Adrenal gland (tissue), 5 donors: ENCODE measurements around the gene IL11RA.

Experiments
- CTCF ChIP-seq, 6 experiments: fragments of 450-650 bp in 4 of 6; fragments of 200-600 bp in 2 of 6; sonication (generic) in 1 of 6; IDR thresholded peaks; 1 replicate in 5 of 6; 2 replicates in 1 of 6; pipeline versions ENCODE4 v1.5.1 to v1.8.0; 2016 to 2021; ENCODE audit warnings: antibody characterized with exemption in 6 of 6, mild to moderate bottlenecking in 2 of 6, moderate library complexity in 1 of 6
- POLR2A ChIP-seq, 2 donors: fragments of 450-650 bp; IDR thresholded peaks; one replicate each; pipeline ENCODE4 v1.6.1; 2017; ENCODE audit warnings: antibody characterized with exemption in 2 of 2, mild to moderate bottlenecking in 2 of 2, moderate library complexity in 1 of 2
- donor health status: DM: no; HTN: no; CAD: no.

GRCh38 chr9:34635556-34635955 is 16.4 kb upstream of the IL11RA start:
- TF ChIP-seq CTCF (IDR thresholded peaks at IDR 0.05) (no peak), POLR2A (IDR thresholded peaks at IDR 0.05) (no peak)
